Calu3 (cell line): ENCODE data around the gene CPA2. TPM values are rescaled to one million over a fixed set of nuclear protein-coding genes. Genes with fewer than 3 reads are reported as not detected.

ENCODE experiments used
- BruUV-seq: library from RNA; stranded (reverse); fragments of 400-500 nt; replicated peaks from 2 replicates; lab custom pipeline; 2021; lab: Mats Ljungman, UMichigan
- CTCF ChIA-PET: fragments of 300-600 bp; sonication (Branson Sonifier 250); formaldehyde crosslinking; loops from one replicate; lab custom pipeline; 2022; ENCODE audit warnings: antibody characterized with exemption; lab: Charles Lee
- DNase-seq: peaks from one replicate; pipeline ENCODE4 v3.0.0; 2022
- H3K27ac Mint-ChIP-seq: one replicate; pipeline ENCODE4 v1.8.0; 2022; ENCODE audit warnings: mixed read lengths; ENCODE audit not compliant: unreplicated experiment
- H3K27me3 Mint-ChIP-seq: one replicate; pipeline ENCODE4 v1.8.0; 2022; ENCODE audit warnings: mixed read lengths; ENCODE audit not compliant: unreplicated experiment
- H3K36me3 Mint-ChIP-seq: one replicate; pipeline ENCODE4 v1.8.0; 2022; ENCODE audit warnings: mild to moderate bottlenecking, moderate library complexity, mixed read lengths; ENCODE audit not compliant: insufficient read depth, unreplicated experiment
- H3K4me1 Mint-ChIP-seq: one replicate; pipeline ENCODE4 v1.8.0; 2022; ENCODE audit warnings: mild to moderate bottlenecking, low read depth, mixed read lengths; ENCODE audit not compliant: unreplicated experiment
- H3K4me3 Mint-ChIP-seq: one replicate; pipeline ENCODE4 v1.8.0; 2022; ENCODE audit warnings: mild to moderate bottlenecking, low read depth, moderate library complexity, mixed read lengths; ENCODE audit not compliant: unreplicated experiment
- H3K9me3 Mint-ChIP-seq: one replicate; pipeline ENCODE4 v1.8.0; 2022; ENCODE audit warnings: low read depth, mixed read lengths; ENCODE audit not compliant: unreplicated experiment
- CTCF ChIP-seq: fragments of 200-600 bp; IDR thresholded peaks from one replicate; pipeline ENCODE4 v1.8.0; 2022; ENCODE audit warnings: antibody characterized with exemption; ENCODE audit not compliant: unreplicated experiment
- intact Hi-C: fragments of 100-400 bp; cut with micrococcal nuclease; formaldehyde crosslinking; loops from one replicate; pipeline ENCODE4 v1.10.0; 2022; ENCODE audit not compliant: unreplicated experiment
- total RNA-seq: library from RNA; stranded (reverse); gene quantifications from 2 replicates; pipeline ENCODE4 v1.2.3, GENCODE V29; 2022

CPA2 gene
- total RNA-seq, 1 experiment from 2014 or later, result not detected

GRCh38 chr7:130263130-130263529 is 3.5 kb upstream of the CPA2 start:
- peaks cover 32% of the 10 kb centered on the region for H3K27me3 Mint-ChIP-seq
- no peaks in the 10 kb centered on the region for H3K36me3 Mint-ChIP-seq
- H3K4me1 Mint-ChIP-seq, result no peaks in the 10 kb centered on the region
- intact Hi-C loops, result no loop called here
- no peak overlapping the region for H3K4me3 Mint-ChIP-seq
- DNase-seq, result no peak
- no peak for TF ChIP-seq CTCF
- H3K27ac Mint-ChIP-seq, result no peak overlapping the region
- BruUV-seq, result no TSS peak
- H3K9me3 Mint-ChIP-seq, result no peaks in the 10 kb centered on the region
- CTCF ChIA-PET, result interaction anchor here (0.7 kb wide), 1 partner anchor 463 kb away, joined by 3 read pairs; no protein-coding TSS in a partner anchor

- intact Hi-C loops, result no loop called here
- TF ChIP-seq CTCF, result no peak
- no TSS peak for BruUV-seq
- Mint-ChIP-seq H3K9me3 (no peaks in the 10 kb centered on the region), H3K4me1 (no peaks in the 10 kb centered on the region), H3K27me3 (peaks cover 34% of the 10 kb centered on the region), H3K27ac (no peak overlapping the region), H3K36me3 (no peaks in the 10 kb centered on the region), H3K4me3 (no peak overlapping the region)
- no peak for DNase-seq
- CTCF ChIA-PET, result no interaction called here
These were observed 278 bp downstream of the CPA2 start for GRCh38 chr7:130266961-130267321.

- intact Hi-C loops, result no loop called here
- no peaks in the 10 kb centered on the region for H3K36me3 Mint-ChIP-seq
- H3K4me1 Mint-ChIP-seq, result no peaks in the 10 kb centered on the region
- no peak overlapping the region for H3K4me3 Mint-ChIP-seq
- no peak overlapping the region for H3K27ac Mint-ChIP-seq
- no TSS peak for BruUV-seq
- H3K27me3 Mint-ChIP-seq, result peaks cover 34% of the 10 kb centered on the region
- CTCF ChIA-PET, result interaction anchor here (0.8 kb wide), 1 partner anchor 235 kb away, joined by 7 read pairs; no protein-coding TSS in a partner anchor
- no peaks in the 10 kb centered on the region for H3K9me3 Mint-ChIP-seq
- TF ChIP-seq CTCF, result no peak
- no peak for DNase-seq
These were observed 2.0 kb downstream of the CPA2 start for GRCh38 chr7:130268463-130269317.

- no peaks in the 10 kb centered on the region for H3K36me3 Mint-ChIP-seq
- intact Hi-C loops, result no loop called here
- no peaks in the 10 kb centered on the region for H3K4me1 Mint-ChIP-seq
- CTCF ChIA-PET, result no interaction called here
- no peaks in the 10 kb centered on the region for H3K9me3 Mint-ChIP-seq
- DNase-seq, result no peak
- no peak overlapping the region for H3K4me3 Mint-ChIP-seq
- H3K27me3 Mint-ChIP-seq, result peaks cover 34% of the 10 kb centered on the region
- BruUV-seq, result no TSS peak
- H3K27ac Mint-ChIP-seq, result no peak overlapping the region
- no peak for TF ChIP-seq CTCF
These were observed 2.6 kb downstream of the CPA2 start for GRCh38 chr7:130269318-130269694.
